Thymus (tissue), 11 donors: Measurements from ENCODE around the gene ENG. TPM values are rescaled to one million over a fixed set of nuclear protein-coding genes. Genes with fewer than 3 reads are reported as not detected.
"Not testable (repeated sequence)": the region's sequence is repeated elsewhere in the genome, so short reads cannot be mapped to it uniquely, and the experiment has no call there.

Experiments used
- DNase-seq, 9 donors: peaks; one replicate each; pipeline ENCODE4 v3.0.0-alpha.2; 2013; ENCODE audit warnings: low spot score in 9 of 9, low read depth in 6 of 9, missing footprints in 1 of 9
- H3K27ac ChIP-seq, 2 donors: one replicate each; pipeline ENCODE4 v1.5.1; 2013; ENCODE audit warnings: control low read depth in 1 of 2, low read depth in 1 of 2, low read length in 1 of 2, mild to moderate bottlenecking in 1 of 2, moderate library complexity in 1 of 2
- H3K27me3 ChIP-seq, 2 donors: one replicate each; pipeline ENCODE4 v1.5.1; 2013; ENCODE audit warnings: low read length in 1 of 2; ENCODE audit not compliant: control insufficient read depth in 2 of 2, insufficient read depth in 1 of 2
- H3K36me3 ChIP-seq, 2 donors: one replicate each; pipeline ENCODE4 v1.5.1; 2013; ENCODE audit warnings: low read length in 1 of 2, mild to moderate bottlenecking in 1 of 2, moderate library complexity in 1 of 2; ENCODE audit not compliant: control insufficient read depth in 2 of 2, insufficient read depth in 2 of 2
- H3K4me1 ChIP-seq, 2 donors: one replicate each; pipeline ENCODE4 v1.5.1; 2013; ENCODE audit warnings: low read length in 2 of 2; ENCODE audit not compliant: control insufficient read depth in 2 of 2, insufficient read depth in 2 of 2
- H3K4me3 ChIP-seq, 2 donors: one replicate each; pipeline ENCODE4 v1.5.1; 2013; ENCODE audit warnings: low read length in 2 of 2, control low read depth in 1 of 2, mild to moderate bottlenecking in 1 of 2
- H3K9me3 ChIP-seq, 2 donors: one replicate each; pipeline ENCODE4 v1.5.1; 2013; ENCODE audit warnings: low read length in 1 of 2, mild to moderate bottlenecking in 1 of 2; ENCODE audit not compliant: control insufficient read depth in 2 of 2, insufficient read depth in 1 of 2
- WGBS: extraction: QIAGEN DNeasy Blood & Tissue Kit; methylation state at CpG from one replicate; pipeline ENCODE4 v1.1.7; 2013; 5-methylcytosine and 5-hydroxymethylcytosine counted together
- polyA plus RNA-seq: library from polyadenylated mRNA; stranded (reverse); fragments of 200-250 nt; gene quantifications from one replicate; pipeline ENCODE4 v1.2.3, GENCODE V29; 2013
- total RNA-seq: library from RNA; stranded (reverse); fragments of 120-200 nt; gene quantifications from one replicate; pipeline ENCODE4 v1.2.4, GENCODE V29; 2013
- donor health status: healthy.

ENG gene
- total and polyA plus RNA-seq, 2 donors: 1.7 to 48.2 TPM

DNA sequence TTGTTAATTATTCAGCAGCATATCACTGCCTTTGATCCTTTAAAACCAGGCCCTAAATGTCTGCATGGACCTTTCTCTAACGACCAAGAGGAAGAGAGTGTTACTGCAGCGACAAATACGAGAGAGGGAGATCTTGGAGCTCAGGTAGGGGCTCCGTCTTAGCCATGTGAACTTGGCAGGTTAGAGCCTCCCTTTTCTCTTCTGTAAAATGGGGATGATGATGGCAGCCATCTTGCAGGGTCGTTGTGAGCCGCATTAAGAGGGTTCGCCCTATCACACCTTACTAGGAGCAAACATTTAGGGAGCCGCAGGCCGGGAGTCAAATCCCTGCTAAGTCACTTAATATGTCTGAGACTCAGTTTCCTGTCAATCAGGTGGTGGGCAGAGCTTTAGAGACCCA lies 1.6 kb downstream of the ENG start:
- H3K27me3 ChIP-seq: no peaks in the 10 kb centered on the region
- H3K9me3 ChIP-seq: peaks cover 6 to 21% of the 10 kb centered on the region in 2 donors
- H3K27ac ChIP-seq: no peak overlapping the region
- 91% methylated on average over 9 of the region's 9 CpGs for WGBS
- H3K36me3 ChIP-seq: peaks cover 0 to 4% of the 10 kb centered on the region in 2 donors
- peaks cover 13 to 25% of the 10 kb centered on the region in 2 donors for H3K4me1 ChIP-seq
- DNase-seq: no peak
- peak overlapping the region in 1 of 2 donors; percentile 57 for H3K4me3 ChIP-seq

DNA sequence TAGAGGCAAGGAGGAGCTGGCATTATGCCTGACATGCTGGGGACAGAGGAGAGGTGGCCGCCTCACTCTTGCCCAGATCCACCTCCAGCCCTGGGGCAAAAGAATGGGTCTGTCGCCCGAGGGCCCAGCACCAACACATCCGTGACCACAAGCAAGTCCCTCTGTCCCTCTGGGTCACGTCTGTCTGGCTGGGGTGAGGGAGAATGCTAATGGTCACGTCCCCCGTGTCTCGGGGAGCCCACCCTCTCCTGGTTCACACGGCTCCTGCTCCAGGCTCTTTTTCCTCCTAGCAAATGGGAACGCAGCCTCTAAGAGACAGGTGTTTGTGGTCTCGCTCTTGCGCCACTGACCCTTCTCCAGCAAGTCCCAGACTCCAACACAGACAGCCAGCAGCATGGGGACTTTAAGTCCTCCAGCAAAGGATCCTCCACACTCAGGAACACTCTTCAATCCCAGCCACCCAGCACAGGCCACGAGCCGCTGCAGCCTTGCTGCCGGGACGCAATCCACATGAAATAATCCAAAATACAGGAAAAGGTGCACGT lies 4.1 kb downstream of the ENG start:
- 98% methylated on average over 17 of the region's 17 CpGs for WGBS
- Histone ChIP-seq H3K36me3 (peaks cover 0 to 4% of the 10 kb centered on the region in 2 donors), H3K4me1 (peaks cover 13 to 17% of the 10 kb centered on the region in 2 donors), H3K9me3 (peaks cover 6 to 21% of the 10 kb centered on the region in 2 donors), H3K27ac (no peak overlapping the region), H3K4me3 (no peak overlapping the region), H3K27me3 (no peaks in the 10 kb centered on the region)
- no peak for DNase-seq

DNA sequence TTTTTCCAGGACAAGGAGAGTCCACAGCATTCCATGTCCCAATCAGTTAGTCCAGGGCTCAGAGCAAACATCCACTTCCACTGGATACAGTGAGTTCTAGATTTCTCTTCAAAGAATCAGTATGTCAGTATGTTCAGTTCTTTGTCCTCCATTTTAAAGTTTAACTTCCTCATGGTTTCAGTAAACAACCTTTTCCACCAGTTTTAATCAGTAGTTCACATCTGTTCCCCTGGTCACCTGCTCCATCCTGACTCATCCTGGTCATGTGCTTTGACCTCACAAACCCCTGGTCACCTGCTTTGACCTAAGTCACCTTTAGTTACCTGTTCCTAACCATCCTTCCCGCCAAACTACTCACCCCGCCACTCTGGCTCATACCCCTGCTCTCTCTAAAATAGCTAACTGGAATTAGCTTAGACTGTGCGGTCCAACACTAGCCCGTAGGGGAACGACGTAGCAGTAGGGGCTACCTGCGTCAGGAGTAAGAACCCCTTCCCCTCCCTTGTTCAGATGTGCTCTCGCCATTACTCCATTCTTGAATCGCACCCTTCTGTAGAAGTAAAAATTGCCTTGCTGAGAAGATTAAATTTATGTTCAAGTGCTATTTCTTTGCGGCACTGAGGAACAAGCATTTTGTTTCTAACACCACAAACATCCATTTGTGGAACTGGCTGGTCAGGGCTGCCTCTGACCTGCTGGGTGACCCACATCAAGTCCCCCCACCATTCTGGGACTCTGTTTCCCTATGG lies 5.5 kb downstream of the ENG start:
- Histone ChIP-seq H3K27me3 (no peaks in the 10 kb centered on the region), H3K36me3 (peaks cover 0 to 4% of the 10 kb centered on the region in 2 donors), H3K9me3 (peaks cover 6 to 21% of the 10 kb centered on the region in 2 donors), H3K27ac (no peak overlapping the region), H3K4me3 (no peak overlapping the region), H3K4me1 (peaks cover 3 to 9% of the 10 kb centered on the region in 2 donors)
- DNase-seq: no peak
- WGBS: 89% methylated on average over 10 of the region's 10 CpGs

- no peak overlapping the region for H3K27ac ChIP-seq
- no peaks in the 10 kb centered on the region for H3K27me3 ChIP-seq
- H3K4me3 ChIP-seq: no peak overlapping the region
- H3K4me1 ChIP-seq: peaks cover 0 to 1% of the 10 kb centered on the region in 2 donors
- peaks cover 0 to 4% of the 10 kb centered on the region in 2 donors for H3K36me3 ChIP-seq
- peaks cover 6 to 21% of the 10 kb centered on the region in 2 donors for H3K9me3 ChIP-seq
- WGBS: 89% methylated on average over 12 of the region's 12 CpGs
- DNase-seq: no peak
Observed at GRCh38 chr9:127847833-127848755, 6.4 kb downstream of the ENG start.

GRCh38 chr9:127847178-127847510 lies 7.3 kb downstream of the ENG start:
- 95% methylated on average over 6 of the region's 6 CpGs for WGBS
- no peak overlapping the region for H3K4me3 ChIP-seq
- no peaks in the 10 kb centered on the region for H3K27me3 ChIP-seq
- no peak overlapping the region for H3K27ac ChIP-seq
- no peaks in the 10 kb centered on the region for H3K4me1 ChIP-seq
- peaks cover 6 to 21% of the 10 kb centered on the region in 2 donors for H3K9me3 ChIP-seq
- no peaks in the 10 kb centered on the region for H3K36me3 ChIP-seq
- no peak for DNase-seq

GRCh38 chr9:127846443-127847177 lies 7.8 kb downstream of the ENG start:
- Histone ChIP-seq H3K27me3 (no peaks in the 10 kb centered on the region), H3K4me3 (no peak overlapping the region), H3K27ac (no peak overlapping the region), H3K36me3 (no peaks in the 10 kb centered on the region), H3K4me1 (no peaks in the 10 kb centered on the region), H3K9me3 (peaks cover 6 to 21% of the 10 kb centered on the region in 2 donors)
- WGBS: 93% methylated on average over 18 of the region's 18 CpGs
- DNase-seq: no peak

GRCh38 chr9:127845619-127846018 lies 8.8 kb downstream of the ENG start:
- not testable (repeated sequence) for DNase-seq, H3K36me3 ChIP-seq, H3K4me3 ChIP-seq, H3K4me1 ChIP-seq, H3K27me3 ChIP-seq, H3K27ac ChIP-seq
- 98% methylated on average over 4 of the region's 4 CpGs for WGBS
- peaks cover 6 to 26% of the 10 kb centered on the region in 2 donors for H3K9me3 ChIP-seq

GRCh38 chr9:127844821-127845359 lies 9.6 kb downstream of the ENG start:
- no peak for DNase-seq
- Histone ChIP-seq H3K27me3 (no peaks in the 10 kb centered on the region), H3K27ac (no peak overlapping the region), H3K4me3 (no peak overlapping the region), H3K9me3 (peaks cover 3 to 18% of the 10 kb centered on the region in 2 donors), H3K4me1 (no peaks in the 10 kb centered on the region), H3K36me3 (no peaks in the 10 kb centered on the region)
- 93% methylated on average over 16 of the region's 16 CpGs for WGBS
